ENCODE data around the gene CDK5.

- TF ChIP-seq CTCF (IDR thresholded peaks at IDR 0.05) (no peak), POLR2A (IDR thresholded peaks at IDR 0.05) (no peak)
These were observed 27.6 kb upstream of the CDK5 start for GRCh38 chr7:151085329-151085690.

Measured in esophagus squamous epithelium (tissue), 4 donors.